ENCODE data around the gene SFXN4. TPM values are rescaled to one million over a fixed set of nuclear protein-coding genes. Genes with fewer than 3 reads are reported as not detected.

SFXN4 gene
- total RNA-seq, 1 donor from 2014 or later: 13.2 TPM

Small RNAs within 50 kb of the gene (small RNA-seq; reads per million reads assigned to genes)
- gene AL355598.1 (not detected), gene RN7SL749P (not detected)

Other genes starting within 250 kb of the SFXN4 start
- 10.2 and 12.4 TPM in 2 replicates for gene NANOS1, start 136.0 kb downstream of the SFXN4 start, total RNA-seq (ENCODE audit: low replicate concordance)
- 133 and 134 TPM in 2 replicates for gene EIF3A, start 84.9 kb downstream of the SFXN4 start, total RNA-seq (ENCODE audit: low replicate concordance)
- gene DENND10, start 61.6 kb downstream of the SFXN4 start, total RNA-seq (ENCODE audit: low replicate concordance): 93.0 and 112 TPM in 2 replicates
- gene PRDX3, start 13.1 kb upstream of the SFXN4 start, total RNA-seq (ENCODE audit: low replicate concordance): 338 and 405 TPM in 2 replicates
- 4.3 and 6.2 TPM in 2 replicates for gene GRK5, start 41.9 kb upstream of the SFXN4 start, total RNA-seq (ENCODE audit: low replicate concordance)